Measurements from ENCODE around the gene SIAE. TPM values are rescaled to one million over a fixed set of nuclear protein-coding genes. Genes with fewer than 3 reads are reported as not detected.

Gene SIAE
- total RNA-seq, 1 experiment from 2014 or later = 8.4 TPM

DNA sequence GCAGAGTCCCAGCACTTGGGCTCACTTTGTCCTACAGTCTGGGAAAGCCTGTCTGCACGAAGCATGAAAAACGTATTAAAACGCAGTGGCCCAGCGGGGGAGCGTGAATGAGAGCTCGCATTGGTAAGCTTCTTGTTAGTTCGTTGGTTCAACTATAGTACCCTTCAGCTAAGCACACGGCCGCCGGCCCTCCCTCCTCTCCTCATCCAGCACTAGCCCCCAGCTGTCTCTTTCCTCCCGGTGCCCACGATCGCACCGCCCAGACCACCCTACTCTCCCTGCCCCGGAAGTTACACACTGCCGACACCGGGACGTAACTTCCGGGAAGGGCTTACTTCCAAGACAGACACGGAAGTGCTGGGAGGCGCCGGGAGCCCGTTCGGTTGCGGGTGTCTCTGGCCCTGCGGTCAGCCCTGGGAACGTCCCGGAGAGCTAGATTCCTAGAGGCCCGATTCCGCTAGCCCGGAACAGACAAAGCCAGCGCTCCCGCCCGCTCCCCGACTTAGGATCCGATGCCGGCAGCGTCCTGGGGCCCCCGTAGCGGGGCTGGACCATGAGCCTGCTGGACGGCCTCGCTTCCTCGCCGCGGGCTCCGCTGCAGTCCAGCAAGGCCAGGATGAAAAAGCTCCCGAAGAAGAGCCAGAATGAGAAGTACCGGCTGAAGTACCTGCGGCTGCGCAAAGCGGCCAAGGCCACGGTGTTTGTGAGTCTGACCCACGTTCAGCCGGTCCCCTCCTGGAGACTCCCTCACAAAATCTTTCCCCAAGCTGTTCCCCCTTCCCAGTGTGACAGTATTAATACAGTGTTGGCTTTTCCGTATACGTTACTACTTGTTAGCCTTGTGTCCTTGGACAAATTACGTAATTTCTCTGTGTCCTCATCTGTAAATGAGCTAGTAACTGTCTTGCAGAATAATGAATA is 50.7 kb downstream of the SIAE start, which contains the start of gene TBRG1:
Gene TBRG1 (plus strand): TSS at position 334 of the 921 bp plus-strand sequence. CDS start 220 bp downstream, at position 554.
- DNase-seq = peak; percentile 67
- peak within 1 kb of the TSS; percentile 90 for H3K27ac Mint-ChIP-seq (ENCODE audit: unreplicated experiment)
- no peaks in the 10 kb centered on the region for H3K4me1 Mint-ChIP-seq (ENCODE audit: low read depth, unreplicated experiment)
- BruUV-seq (replicated peaks) = TSS peak; percentile 59
- H3K9me3 Mint-ChIP-seq (ENCODE audit: low read depth, unreplicated experiment) = no peaks in the 10 kb centered on the region
- intact Hi-C loops (cut with micrococcal nuclease; ENCODE audit: unreplicated experiment) = no loop called here
- TF ChIP-seq, protein P1, sequence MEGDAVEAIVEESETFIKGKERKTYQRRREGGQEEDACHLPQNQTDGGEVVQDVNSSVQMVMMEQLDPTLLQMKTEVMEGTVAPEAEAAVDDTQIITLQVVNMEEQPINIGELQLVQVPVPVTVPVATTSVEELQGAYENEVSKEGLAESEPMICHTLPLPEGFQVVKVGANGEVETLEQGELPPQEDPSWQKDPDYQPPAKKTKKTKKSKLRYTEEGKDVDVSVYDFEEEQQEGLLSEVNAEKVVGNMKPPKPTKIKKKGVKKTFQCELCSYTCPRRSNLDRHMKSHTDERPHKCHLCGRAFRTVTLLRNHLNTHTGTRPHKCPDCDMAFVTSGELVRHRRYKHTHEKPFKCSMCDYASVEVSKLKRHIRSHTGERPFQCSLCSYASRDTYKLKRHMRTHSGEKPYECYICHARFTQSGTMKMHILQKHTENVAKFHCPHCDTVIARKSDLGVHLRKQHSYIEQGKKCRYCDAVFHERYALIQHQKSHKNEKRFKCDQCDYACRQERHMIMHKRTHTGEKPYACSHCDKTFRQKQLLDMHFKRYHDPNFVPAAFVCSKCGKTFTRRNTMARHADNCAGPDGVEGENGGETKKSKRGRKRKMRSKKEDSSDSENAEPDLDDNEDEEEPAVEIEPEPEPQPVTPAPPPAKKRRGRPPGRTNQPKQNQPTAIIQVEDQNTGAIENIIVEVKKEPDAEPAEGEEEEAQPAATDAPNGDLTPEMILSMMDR (IDR thresholded peaks at IDR 0.05; ENCODE audit: unreplicated experiment) = no peak
- peaks cover 24% of the 10 kb centered on the region for H3K27me3 Mint-ChIP-seq (ENCODE audit: unreplicated experiment)
- CTCF ChIA-PET = no interaction called here
- peaks cover 20% of the 10 kb centered on the region for H3K36me3 Mint-ChIP-seq (ENCODE audit: insufficient read depth, unreplicated experiment)
- H3K4me3 Mint-ChIP-seq (ENCODE audit: low read depth, unreplicated experiment) = peak within 1 kb of the TSS; percentile 94

DNA sequence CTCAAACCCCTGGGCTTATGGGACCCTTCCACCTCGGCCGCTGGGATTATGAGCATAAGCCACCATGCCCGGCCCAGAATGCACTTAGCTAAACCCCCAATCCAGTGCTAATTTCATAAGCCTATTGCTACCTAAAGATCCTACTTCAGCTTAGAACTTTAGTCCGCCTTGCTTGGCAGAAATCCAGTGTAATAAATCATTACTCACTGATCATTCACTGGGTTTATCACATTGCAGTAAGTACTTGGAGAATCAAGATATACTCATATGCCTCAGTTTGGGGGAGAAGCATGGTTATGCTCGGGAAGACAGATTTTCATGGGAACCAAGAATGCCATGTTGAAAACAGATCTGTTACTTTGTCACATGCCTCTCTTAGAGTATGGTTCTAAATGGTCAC is 54.7 kb downstream of the SIAE start:
- BruUV-seq (replicated peaks) = no TSS peak
- Mint-ChIP-seq H3K9me3 (ENCODE audit: low read depth, unreplicated experiment) (no peaks in the 10 kb centered on the region), H3K4me1 (ENCODE audit: low read depth, unreplicated experiment) (no peaks in the 10 kb centered on the region), H3K27ac (ENCODE audit: unreplicated experiment) (no peak overlapping the region), H3K4me3 (ENCODE audit: low read depth, unreplicated experiment) (no peak overlapping the region), H3K36me3 (ENCODE audit: insufficient read depth, unreplicated experiment) (peaks cover 18% of the 10 kb centered on the region), H3K27me3 (ENCODE audit: unreplicated experiment) (peaks cover 45% of the 10 kb centered on the region)
- TF ChIP-seq, protein P1 (IDR thresholded peaks at IDR 0.05; ENCODE audit: unreplicated experiment) = no peak
- no peak for DNase-seq
- CTCF ChIA-PET = no interaction called here
- intact Hi-C loops (cut with micrococcal nuclease; ENCODE audit: unreplicated experiment) = no loop called here

DNA sequence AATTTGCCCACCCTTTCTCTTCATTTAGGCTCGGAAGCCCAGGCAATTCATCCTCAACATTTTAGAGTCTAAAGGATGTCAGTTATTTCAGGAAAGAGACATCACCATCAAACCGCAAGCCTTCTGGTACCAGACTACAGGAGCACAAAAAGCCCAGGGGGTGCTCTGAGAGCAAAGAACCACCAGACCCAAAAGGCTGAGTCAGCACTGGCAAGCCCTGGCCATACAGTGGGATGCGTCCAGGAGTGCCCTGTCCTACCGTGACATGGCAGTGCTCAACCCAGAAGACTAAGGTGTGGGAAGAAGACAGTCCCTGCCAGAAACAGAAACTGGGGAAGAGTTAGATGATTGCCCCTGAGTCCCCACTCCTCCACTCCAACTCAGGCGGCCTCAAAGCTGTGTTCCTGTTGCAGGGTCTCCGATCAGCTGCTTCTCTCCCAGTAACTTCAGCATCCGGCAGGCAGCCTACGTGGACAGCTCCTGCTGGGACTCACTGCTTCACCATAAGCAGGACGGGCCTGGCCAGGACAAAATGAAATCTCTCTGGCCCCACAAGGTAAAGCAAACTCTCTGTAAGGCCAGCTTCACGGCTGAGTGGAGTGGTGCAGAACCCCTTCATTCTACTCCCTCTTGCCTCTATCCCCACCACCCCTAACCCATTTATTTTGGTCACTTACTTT is 60.8 kb downstream of the SIAE start:
- Mint-ChIP-seq H3K27ac (ENCODE audit: unreplicated experiment) (no peak overlapping the region), H3K9me3 (ENCODE audit: low read depth, unreplicated experiment) (no peaks in the 10 kb centered on the region), H3K36me3 (ENCODE audit: insufficient read depth, unreplicated experiment) (no peaks in the 10 kb centered on the region), H3K4me3 (ENCODE audit: low read depth, unreplicated experiment) (no peak overlapping the region), H3K4me1 (ENCODE audit: low read depth, unreplicated experiment) (no peaks in the 10 kb centered on the region), H3K27me3 (ENCODE audit: unreplicated experiment) (peaks cover 37% of the 10 kb centered on the region)
- BruUV-seq (replicated peaks) = no TSS peak
- DNase-seq = no peak
- TF ChIP-seq, protein P1 (IDR thresholded peaks at IDR 0.05; ENCODE audit: unreplicated experiment) = no peak
- CTCF ChIA-PET = interaction anchor here (1.1 kb wide), 1 partner anchor 20 kb away, joined by 3 read pairs; no protein-coding TSS in a partner anchor
- intact Hi-C loops (cut with micrococcal nuclease; ENCODE audit: unreplicated experiment) = no loop called here

DNA sequence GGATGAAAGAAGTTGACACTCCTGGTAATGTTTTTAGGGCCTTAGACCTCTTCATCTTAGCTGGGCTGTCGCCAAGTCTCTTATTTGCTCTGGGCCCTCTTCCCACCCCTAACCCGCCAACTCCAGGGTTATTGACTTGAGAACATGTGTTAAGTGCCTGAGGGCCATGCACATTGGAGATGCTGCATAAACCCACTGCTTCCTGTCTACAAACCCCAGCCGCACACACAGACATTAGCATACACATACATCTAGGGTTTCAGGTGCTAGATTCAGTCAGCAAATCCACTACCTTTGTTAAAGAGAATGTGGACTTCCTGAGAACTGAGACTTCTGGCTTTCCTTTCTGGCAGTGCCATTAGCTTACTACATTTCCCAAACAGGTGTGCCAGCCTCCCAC is 61.5 kb downstream of the SIAE start:
- no TSS peak for BruUV-seq (replicated peaks)
- intact Hi-C loops (cut with micrococcal nuclease; ENCODE audit: unreplicated experiment) = no loop called here
- Mint-ChIP-seq H3K9me3 (ENCODE audit: low read depth, unreplicated experiment) (peaks cover 1% of the 10 kb centered on the region), H3K27ac (ENCODE audit: unreplicated experiment) (no peak overlapping the region), H3K4me3 (ENCODE audit: low read depth, unreplicated experiment) (no peak overlapping the region), H3K27me3 (ENCODE audit: unreplicated experiment) (peaks cover 31% of the 10 kb centered on the region), H3K36me3 (ENCODE audit: insufficient read depth, unreplicated experiment) (no peaks in the 10 kb centered on the region), H3K4me1 (ENCODE audit: low read depth, unreplicated experiment) (no peaks in the 10 kb centered on the region)
- TF ChIP-seq, protein P1 (IDR thresholded peaks at IDR 0.05; ENCODE audit: unreplicated experiment) = no peak
- CTCF ChIA-PET = interaction anchor here (1.1 kb wide), 1 partner anchor 19 kb away, joined by 3 read pairs; no protein-coding TSS in a partner anchor
- DNase-seq = no peak
